ENCODE results near the gene SLC22A4.

The SLC22A4 gene

GRCh38 chr5:132300577-132301343 is 6.6 kb downstream of the SLC22A4 start:
- DNase-seq, result no peak

- no peak for DNase-seq
Observed at GRCh38 chr5:132301344-132302271, 7.4 kb downstream of the SLC22A4 start.

GRCh38 chr5:132302413-132302812 is 8.2 kb downstream of the SLC22A4 start:
- no peak for DNase-seq

- DNase-seq, result no peak
Observed at GRCh38 chr5:132303589-132303988, 9.4 kb downstream of the SLC22A4 start.

- no peak for DNase-seq
Observed at GRCh38 chr5:132305420-132305819, 11.2 kb downstream of the SLC22A4 start.

- no peak for DNase-seq
Observed at GRCh38 chr5:132308701-132309100, 14.5 kb downstream of the SLC22A4 start.

GRCh38 chr5:132309679-132310078 is 15.5 kb downstream of the SLC22A4 start:
- DNase-seq, result no peak

- no peak for DNase-seq
Observed at GRCh38 chr5:132310141-132310834, 16.1 kb downstream of the SLC22A4 start.

GRCh38 chr5:132313366-132313765 is 19.2 kb downstream of the SLC22A4 start:
- no peak for DNase-seq

- DNase-seq, result no peak
Observed at GRCh38 chr5:132313961-132314432, 19.8 kb downstream of the SLC22A4 start.

GRCh38 chr5:132315529-132316067 is 21.4 kb downstream of the SLC22A4 start:
- DNase-seq, result no peak

GRCh38 chr5:132319975-132320374 is 25.8 kb downstream of the SLC22A4 start:
- no peak for DNase-seq

GRCh38 chr5:132321109-132321721 is 27.0 kb downstream of the SLC22A4 start:
- no peak for DNase-seq

- DNase-seq, result no peak
Observed at GRCh38 chr5:132322266-132322665, 28.1 kb downstream of the SLC22A4 start.

- no peak for DNase-seq
Observed at GRCh38 chr5:132323202-132323601, 29.0 kb downstream of the SLC22A4 start.

- no peak for DNase-seq
Observed at GRCh38 chr5:132325691-132326090, 31.5 kb downstream of the SLC22A4 start.

GRCh38 chr5:132327252-132327955 is 33.2 kb downstream of the SLC22A4 start:
- DNase-seq, result no peak

GRCh38 chr5:132334812-132335211 is 40.6 kb downstream of the SLC22A4 start:
- DNase-seq, result no peak

- DNase-seq, result no peak
Observed at GRCh38 chr5:132335402-132335801, 41.2 kb downstream of the SLC22A4 start.

GRCh38 chr5:132339502-132339901 is 45.3 kb downstream of the SLC22A4 start:
- DNase-seq, result no peak

- DNase-seq, result no peak
Observed at GRCh38 chr5:132342291-132343180, 48.3 kb downstream of the SLC22A4 start.

Measured in effector CD8-positive, alpha-beta T cell (primary cell).